Measurements from ENCODE around the gene EPHA1.

The EPHA1 gene

GRCh38 chr7:143352531-143353002 is 56.1 kb downstream of the EPHA1 start:
- DNase-seq (ENCODE audit: low read depth in 3 of 3, low spot score in 1 of 3): no peak

- no peak for DNase-seq (ENCODE audit: low read depth in 3 of 3, low spot score in 1 of 3)
These were observed 57.1 kb downstream of the EPHA1 start for GRCh38 chr7:143351574-143351973.

GRCh38 chr7:143351060-143351459 is 57.6 kb downstream of the EPHA1 start:
- no peak for DNase-seq (ENCODE audit: low read depth in 3 of 3, low spot score in 1 of 3)

GRCh38 chr7:143347950-143348349 is 60.7 kb downstream of the EPHA1 start:
- DNase-seq (ENCODE audit: low read depth in 3 of 3, low spot score in 1 of 3): no peak

GRCh38 chr7:143346018-143346417 is 62.6 kb downstream of the EPHA1 start:
- DNase-seq (ENCODE audit: low read depth in 3 of 3, low spot score in 1 of 3): no peak

GRCh38 chr7:143345428-143345900 is 63.2 kb downstream of the EPHA1 start:
- DNase-seq (ENCODE audit: low read depth in 3 of 3, low spot score in 1 of 3): peak; percentile 29 to 49 (median 34)

- DNase-seq (ENCODE audit: low read depth in 3 of 3, low spot score in 1 of 3): no peak
These were observed 65.1 kb downstream of the EPHA1 start for GRCh38 chr7:143343596-143343995.

- no peak for DNase-seq (ENCODE audit: low read depth in 3 of 3, low spot score in 1 of 3)
These were observed 66.8 kb downstream of the EPHA1 start for GRCh38 chr7:143341842-143342241.

Data from stimulated activated CD4-positive, alpha-beta T cell treated with anti-CD3 and anti-CD28 coated beads, TNF-alpha, amount 100 ng/mL, for 1 hour (primary cell).